NCI-H510A treated with DMSO at 0.1 percent for 48 hours (cell line): ENCODE measurements around the gene TRDN.
"Not testable (repeated sequence)": the region's sequence is repeated elsewhere in the genome, so short reads cannot be mapped to it uniquely, and the experiment has no call there.

Source experiments
- DNase-seq: peaks from one replicate; lab custom pipeline; 2025; lab: John Stamatoyannopoulos, UW

Gene TRDN

DNA sequence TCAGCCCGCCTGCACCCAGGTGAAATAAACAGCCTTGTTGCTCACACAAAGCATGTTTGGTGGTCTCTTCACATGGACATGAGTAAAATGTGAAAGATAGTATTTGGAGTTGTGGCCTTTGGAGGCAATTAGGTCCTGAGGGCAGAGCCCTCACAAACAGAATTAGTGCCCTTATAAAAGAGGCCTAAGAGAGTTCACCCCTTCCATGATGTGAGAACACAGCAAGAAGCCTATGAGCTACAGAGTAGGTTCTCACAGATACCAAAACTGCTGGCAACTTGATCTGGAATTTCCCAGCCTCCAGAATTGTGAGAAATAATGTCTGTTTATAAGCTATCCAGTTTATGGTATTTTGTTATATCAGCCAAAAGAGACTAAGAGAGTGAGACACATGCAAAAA is 74.5 kb downstream of the TRDN start:
- DNase-seq, result no peak

DNA sequence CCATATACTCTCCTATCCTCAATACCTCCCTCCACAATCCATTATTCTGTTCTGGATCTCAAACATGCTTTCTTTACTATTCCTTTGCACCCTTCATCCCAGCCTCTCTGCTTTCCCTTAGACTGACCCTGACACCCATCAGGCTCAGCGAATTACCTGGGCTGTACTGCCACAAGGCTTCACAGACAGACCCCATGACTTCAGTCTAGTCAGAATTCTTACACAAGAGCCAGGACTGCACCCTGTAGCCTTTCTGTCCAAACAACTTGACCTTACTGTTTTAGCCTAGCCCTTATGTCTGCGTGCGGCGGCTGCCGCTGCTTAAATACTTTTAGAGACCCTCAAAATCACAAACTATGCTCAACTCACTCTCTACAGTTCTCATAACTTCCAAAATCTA is 76.9 kb downstream of the TRDN start:
- DNase-seq, result not testable (repeated sequence)

DNA sequence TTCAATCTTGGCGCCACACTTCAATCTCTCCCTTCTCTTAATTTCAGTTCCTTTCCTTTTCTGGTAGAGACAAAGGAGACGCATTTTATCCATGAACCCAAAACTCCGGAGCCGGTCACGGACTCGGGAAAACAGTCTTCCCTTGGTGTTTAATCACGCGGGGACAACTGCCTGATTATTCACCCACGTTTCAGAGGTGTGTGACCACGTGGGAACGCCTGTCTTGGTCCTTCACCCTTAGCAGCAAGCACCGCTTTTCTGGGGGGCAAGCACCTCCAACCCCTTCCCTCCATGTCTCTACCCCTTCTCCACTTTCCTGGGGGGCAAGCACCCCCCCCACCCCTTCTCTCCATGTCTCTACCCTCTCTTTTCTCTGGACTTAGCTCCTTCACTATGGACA is 79.3 kb downstream of the TRDN start:
- not testable (repeated sequence) for DNase-seq

DNA sequence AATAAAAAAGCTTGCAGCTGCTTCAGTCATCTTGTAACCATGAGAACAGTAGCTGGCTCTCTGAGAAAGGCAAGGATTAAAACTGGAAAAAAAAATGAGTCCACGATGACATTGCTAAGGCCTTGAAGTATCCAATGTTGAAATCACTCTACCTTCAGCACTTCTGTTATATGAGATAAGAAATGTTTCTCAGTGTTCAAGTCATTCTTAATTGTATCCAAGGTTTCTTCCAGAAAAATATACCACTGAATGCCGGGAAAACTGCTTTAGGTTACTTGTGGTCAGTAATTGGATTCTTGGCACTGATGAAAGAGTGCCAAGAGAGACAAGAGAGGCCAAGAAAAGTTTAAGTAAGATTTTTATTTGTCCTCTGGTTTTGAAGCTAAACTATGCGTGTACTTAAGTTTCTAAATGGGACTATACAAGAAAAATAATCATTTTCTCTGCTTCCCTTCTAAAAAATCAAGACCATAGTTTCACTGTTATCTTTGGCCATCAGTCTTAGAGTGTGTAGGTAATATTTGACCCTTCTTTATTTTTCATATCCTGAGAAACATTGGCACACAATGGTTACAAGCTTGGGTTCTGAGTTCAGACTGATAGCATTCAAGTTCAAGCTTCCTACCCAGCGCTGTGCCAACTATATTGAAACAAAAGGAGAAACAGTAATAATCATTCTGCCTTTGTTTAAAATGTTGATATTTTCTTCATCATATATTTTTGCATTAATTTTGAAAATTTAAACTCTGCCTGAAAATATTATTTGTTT is 84.6 kb downstream of the TRDN start:
- DNase-seq, result no peak

DNA sequence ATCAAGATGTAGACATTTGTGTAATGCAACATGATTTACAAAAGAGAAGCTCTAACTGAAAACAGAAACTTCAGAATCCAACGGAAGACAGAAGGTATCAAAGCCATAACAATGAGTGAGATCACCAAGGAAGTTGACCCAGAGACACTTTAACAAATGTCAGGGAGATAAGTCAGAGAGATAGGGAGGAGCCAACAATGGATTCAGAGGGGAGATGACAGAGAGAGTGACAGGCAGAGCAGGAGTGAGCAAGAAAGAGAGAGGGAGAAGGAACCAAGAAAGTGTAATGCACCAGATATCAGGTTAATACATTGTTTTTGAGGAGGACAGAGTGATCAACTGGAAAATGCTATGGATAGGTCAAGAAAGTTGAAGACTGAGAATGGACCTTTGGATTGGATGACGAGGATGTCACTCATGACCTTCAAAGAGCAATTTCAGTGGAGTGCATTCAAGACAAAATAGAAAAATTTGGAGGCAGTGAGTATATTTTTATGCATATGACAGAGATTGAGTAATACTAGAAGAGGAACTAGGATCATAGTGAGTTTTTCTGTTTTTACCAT is 86.6 kb downstream of the TRDN start:
- no peak for DNase-seq

DNA sequence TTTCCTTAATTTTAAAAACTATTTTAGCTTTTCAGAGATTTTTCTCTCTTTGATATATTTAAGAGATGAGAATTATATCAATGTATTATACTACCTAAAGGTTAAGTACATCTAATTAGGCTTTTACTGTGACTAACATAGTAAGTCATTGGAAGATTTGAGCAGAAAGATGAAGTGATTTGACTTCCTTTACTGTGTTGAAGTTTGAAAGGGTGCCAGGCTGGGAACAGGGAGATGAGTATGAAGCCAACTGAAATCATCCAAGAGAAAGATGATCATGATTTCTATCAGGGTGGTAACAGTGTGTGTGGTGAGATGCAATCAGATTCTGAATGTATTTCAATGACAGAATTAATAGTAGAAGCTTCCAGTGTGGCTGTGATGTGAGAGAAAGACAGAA is 87.3 kb downstream of the TRDN start:
- DNase-seq, result no peak

DNA sequence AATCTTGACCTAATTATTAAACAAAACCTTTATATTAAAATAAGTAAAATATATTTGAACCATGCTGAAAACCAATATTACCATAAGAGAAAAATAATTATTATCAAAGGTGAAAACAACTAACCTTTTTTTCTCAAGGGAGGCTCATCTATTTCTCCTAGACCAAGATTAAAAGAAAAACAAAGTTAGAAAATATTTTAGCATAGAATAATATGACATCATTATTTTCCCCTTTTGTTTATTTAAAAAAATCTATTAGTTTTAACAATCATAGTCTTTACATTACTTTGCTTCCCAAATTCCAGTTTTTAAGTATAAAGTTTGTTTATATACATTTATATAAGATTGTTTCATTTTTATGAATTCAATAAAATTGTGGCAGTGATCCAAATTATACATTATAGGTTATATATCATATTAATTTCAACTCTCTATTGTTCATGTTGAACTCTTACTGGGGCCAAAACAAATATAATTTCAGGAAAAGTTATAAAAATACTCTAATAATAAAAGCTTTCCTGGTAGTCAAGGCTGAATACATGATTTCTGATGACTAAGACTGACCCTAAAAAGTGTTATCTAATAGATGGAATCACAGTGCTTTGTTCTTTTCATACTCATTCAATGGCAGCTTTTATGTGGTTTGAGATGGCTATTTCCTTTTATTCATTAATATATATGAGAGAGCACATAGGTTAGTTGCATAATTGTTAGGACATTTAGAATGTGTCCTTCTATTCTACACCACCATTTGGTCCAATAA is 89.4 kb downstream of the TRDN start:
- no peak for DNase-seq

DNA sequence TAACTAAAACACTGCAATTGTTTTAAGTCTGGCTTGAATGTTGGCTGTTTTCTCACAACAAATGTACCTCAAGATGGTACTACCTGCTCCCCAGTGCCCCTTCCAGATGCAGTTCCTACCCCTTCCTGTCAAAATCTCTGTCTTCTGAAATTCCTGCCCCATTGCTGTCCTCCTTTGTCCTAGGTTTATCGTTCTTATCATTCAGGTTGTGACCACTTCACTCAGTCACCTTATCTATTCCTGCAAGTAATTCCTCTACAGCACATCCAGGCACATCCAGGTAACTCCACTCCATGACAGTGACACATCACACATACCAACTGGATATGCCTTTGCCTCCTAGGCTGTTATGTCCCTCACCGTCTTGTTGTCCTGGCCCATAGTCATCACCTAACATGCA is 90.2 kb downstream of the TRDN start:
- no peak for DNase-seq

DNA sequence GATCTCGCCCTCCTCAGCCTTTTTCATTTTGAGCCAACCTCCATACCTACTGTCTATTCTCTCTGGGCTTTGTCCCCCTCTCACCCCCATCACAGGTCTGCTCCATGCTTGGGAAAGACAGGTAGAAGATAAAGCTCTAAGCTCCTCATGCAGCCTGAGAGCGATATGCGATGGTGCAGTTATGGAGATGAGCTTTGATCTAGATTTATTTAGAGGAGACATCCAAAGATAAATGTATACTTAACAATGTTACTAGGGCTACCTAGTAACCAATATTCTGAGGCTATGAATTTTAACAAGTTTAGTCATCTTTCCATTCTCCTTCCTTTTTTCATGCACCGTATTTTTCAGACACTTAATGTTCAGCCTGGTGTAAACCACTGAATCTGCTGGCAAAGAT is 95.3 kb downstream of the TRDN start:
- no peak for DNase-seq

DNA sequence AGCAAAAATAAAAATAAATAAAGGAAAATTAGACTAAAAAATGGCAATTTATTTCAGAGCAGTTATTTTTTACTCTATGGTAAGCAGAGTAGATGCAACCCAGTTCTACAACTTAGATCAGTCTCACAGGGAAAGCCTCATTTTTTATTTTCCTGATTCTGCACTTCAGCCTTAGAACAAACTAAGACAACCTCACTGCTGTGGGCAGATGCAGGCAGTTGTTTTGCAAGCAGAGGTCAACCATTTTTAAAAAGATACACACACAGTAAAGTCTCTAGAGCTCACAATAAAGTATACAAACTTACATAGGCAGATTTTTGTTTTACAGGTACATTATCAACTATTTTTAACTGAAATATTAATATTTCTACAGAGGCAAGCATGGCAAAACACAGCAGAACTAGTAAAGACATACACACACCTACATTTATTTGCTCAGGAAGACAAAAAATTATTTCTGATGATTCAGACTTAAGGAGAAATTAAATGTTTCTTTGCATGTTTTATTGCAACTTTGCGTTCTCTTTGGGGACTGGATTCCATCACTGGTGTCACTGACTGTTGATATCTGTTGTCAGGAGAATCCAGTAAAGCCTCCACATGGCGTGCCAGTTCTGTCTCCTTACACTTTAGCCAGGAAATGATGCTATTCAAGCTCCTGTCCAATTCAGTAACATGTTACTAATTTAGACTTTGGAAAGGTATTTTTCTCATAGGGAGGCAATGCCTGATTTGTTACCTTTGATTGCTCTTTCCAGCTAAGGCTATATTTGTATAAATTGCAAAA is 102.7 kb downstream of the TRDN start:
- DNase-seq, result no peak

DNA sequence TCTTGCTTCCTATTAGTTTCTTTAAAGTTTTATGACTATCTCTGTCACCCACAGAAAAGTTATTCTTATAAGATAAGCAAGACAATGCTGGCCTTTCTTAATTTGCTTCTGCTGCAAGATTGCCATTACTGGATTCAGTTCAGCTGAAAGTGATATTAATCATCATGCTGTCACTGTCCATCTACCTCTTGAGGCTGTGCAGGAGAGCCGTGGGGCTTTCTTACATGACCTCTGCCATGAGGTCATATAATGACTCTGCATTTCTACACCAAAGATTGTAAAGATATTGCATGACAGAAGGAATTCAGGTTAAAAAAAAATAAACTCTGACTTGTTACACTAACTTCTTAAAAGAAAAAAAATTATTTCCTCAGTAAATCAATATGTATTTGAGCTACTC is 106.9 kb downstream of the TRDN start:
- DNase-seq, result no peak

DNA sequence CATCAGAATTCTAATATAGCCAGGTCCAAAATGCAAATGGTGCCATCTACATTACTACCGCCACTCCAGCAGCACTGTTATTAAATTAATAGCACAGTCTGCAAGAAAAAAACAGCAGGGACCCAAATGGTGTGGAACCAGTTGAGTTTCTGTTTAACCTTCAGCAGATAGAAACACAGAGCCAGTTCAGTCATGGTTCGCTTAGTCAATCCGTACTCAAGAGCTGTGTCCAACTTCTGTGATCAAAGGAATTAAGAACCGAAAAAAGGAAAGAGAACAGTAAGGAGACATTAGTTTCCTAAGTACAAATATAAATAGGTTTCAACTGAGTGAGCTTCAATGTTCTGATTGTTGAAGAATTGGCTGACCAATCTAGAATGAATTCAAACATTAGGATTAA is 107.7 kb downstream of the TRDN start:
- DNase-seq, result peak; percentile 16

DNA sequence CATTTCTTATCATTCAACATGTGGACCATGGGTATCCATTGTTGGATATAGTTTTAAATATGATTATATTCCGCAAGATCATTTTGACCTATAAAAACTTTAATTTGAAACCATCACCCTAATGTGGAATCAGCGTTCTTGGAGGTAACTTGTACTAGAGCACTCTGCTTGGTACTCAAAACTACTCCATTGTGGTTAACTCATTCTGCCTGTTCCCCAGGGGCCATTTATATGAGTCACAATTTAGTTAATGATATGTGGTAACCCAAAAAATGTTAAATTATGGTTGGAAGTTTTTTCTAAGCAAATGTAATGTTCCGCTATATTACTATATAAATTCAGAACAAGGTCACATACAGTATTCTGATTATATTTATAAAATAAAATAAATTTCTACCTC is 109.3 kb downstream of the TRDN start:
- DNase-seq, result no peak

DNA sequence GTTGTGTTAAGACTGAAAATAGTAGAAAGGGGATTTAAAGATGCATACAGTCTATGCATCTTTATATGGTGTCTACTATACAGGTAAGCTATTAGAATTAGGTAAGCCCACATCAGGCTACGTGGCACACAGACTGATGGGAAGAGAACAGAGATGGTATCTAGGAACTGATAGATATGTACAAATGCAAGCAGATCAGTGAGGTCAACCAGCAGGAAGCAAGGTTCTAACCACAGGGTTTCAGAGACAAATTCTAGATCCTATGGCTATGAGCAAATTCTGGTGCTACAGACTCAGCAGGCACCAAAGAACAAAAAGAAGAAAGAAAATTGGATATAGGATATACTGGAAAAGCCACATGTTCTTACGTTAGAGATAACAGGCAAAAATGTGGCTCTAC is 110.6 kb downstream of the TRDN start:
- DNase-seq, result no peak

DNA sequence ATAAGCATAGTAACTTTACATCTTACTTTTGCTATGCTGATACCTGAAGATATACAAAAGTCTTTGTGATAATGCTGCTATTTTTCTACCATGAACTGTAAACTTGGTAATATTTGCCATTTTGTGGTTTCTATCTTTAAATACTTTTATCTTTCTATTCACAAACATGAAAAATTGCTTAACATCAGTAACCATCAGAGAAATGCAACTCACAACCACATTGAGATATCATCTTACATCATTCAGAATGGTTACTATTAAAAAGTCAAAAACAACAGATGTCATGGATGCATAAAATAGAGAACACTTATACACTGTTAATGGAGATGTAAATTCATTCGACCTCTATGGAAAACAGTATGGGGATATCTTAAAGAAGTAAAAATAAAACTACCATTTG is 112.0 kb downstream of the TRDN start:
- DNase-seq, result no peak

DNA sequence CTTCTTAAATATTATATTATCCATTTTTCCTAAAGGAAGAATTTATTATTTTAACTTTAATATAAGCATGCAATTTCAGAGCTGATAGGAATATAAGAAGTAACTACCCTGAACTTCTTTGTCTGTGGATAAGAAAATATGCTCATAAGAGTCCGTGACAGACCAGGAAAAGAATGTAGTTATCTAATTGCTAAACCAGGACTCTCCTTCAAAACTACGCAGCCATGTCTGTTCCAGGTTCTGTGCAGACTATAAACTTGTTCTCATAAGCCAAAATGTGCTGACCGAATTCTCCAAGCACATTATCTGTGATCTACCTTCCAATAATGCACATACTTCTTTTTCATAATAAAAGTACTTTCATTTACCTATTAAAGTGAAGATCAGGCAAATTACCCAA is 116.5 kb downstream of the TRDN start:
- no peak for DNase-seq

DNA sequence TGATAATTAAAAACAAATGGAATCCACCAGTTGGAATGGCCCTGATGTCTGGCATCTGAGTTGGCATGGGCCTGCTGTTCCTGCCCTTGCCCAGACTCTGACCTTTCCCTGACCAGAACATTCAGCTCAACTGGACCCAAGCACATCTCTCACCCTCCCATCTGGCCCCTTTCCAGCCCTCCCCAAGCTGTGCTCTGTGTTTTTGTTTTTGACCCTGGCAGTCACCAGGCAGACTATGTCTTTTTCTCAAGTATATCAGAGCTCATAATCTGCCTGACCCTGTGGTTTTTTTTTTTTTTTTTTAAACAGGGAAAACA is 117.6 kb downstream of the TRDN start:
- no peak for DNase-seq

DNA sequence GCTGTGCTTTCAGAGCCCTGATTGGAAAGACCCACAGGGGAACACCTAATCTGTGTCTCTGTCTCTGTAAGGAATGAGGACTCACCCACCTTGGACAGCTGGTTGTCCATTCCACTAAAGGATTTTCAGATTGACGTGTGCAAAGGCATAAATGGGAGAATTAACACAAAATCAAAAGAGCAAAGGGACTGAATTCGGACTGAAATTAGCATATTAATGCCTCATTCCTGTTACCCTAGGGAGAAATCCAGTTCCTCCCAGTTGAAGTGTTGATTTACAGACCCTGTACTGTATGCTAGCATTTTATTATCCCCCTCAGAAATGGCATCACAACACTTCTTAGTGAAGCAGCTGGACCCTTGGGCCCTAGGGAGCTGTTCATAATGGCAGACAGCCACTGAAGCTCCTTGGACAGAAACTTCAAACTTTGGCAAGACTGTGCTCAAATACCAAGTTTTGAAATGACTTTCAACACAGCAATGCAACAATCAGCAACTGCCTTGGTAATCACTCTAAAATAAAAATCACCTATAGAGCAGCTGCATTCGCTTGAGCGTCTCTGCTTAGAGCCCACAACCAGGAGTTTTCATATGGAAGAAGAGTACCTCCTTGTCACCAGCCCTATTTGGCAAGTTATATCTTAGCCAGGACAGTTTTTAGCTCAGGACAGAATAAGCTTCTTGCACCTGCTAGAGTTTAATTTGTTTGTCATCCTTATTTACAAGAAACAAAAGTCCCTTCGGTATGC is 118.1 kb downstream of the TRDN start:
- DNase-seq, result no peak

DNA sequence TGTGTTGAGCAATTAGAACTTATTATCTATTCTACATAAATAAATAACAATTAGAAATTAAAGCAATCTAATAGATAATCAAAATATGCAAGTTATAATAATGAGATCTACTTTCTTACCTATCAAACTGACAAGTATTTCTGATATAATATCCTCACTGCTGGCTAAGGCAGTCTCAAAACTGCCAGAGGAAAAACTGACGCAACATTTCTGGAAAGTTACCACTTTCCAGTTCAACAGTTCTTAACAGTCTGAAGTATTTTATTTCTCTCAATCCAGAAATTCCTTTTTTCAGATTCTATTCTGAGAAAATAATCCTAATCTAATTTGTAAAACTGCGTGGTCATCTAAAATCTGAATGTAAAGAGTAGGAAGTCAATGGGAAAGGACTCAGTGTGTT is 121.0 kb downstream of the TRDN start:
- no peak for DNase-seq

DNA sequence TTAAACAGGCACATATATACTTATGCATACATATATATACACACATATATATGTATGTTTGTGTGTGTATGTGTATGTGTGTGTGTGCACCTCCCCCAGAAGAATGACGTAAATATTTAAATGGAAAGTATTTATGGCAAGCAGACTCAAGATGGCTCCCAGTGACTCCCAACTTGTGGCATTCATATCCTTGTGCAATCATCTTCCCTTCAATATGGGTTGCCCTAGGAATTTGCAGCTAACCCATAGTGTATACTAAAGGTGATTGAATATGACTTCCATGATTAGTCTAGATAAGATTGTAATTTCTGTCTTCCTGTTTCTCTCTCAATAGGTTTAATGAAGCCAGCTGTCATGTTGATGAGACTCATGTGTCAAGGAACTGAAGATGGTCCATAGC is 127.6 kb downstream of the TRDN start:
- DNase-seq, result no peak

DNA sequence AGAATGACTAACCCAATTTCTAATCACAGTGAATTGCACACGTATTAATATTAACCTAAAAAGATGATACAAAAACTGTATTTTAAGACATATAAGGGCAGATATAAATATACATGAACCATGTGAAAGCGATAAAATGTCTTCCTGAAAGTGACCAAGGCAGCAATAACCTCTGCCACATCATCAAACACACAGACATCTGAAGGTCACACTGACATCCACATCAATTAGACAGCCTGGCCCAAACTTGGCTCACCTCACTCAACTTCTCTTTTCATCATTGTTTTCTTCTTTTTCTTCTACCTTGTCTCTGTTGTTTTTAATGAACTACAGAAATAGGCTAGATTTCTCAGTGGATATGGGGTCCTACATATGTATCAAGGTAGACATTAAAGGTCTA is 128.5 kb downstream of the TRDN start:
- DNase-seq, result no peak

DNA sequence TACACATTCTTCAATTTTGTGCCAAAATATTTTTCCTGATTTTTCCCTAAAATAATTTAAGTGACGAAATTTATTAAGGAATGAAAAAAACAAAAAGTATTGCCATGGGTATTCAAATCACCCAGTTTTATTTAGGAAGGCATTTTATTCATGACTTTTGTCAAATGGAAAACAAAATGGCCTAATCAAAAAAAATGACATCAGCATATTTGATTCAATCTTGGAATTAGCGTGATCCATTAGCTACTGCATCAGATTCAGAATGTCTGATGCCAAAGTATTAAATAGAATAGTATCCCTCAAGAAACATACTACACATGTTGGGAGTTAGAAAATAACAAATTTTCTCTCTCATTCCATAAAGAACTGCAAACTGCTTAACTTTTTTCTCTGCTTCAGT is 129.2 kb downstream of the TRDN start:
- no peak for DNase-seq
